GM20431 (cell line): ENCODE measurements around the gene TTLL12.
"Not testable (repeated sequence)": the region's sequence is repeated elsewhere in the genome, so short reads cannot be mapped to it uniquely, and the experiment has no call there.

Source experiments
- in situ Hi-C: fragments of 300-500 bp; cut with MseI, MboI; formaldehyde crosslinking; loops from one replicate; pipeline ENCODE4 v1.15.0; 2020; ENCODE audit warnings: low sequenced_read_pairs; ENCODE audit not compliant: unreplicated experiment

Gene TTLL12

DNA sequence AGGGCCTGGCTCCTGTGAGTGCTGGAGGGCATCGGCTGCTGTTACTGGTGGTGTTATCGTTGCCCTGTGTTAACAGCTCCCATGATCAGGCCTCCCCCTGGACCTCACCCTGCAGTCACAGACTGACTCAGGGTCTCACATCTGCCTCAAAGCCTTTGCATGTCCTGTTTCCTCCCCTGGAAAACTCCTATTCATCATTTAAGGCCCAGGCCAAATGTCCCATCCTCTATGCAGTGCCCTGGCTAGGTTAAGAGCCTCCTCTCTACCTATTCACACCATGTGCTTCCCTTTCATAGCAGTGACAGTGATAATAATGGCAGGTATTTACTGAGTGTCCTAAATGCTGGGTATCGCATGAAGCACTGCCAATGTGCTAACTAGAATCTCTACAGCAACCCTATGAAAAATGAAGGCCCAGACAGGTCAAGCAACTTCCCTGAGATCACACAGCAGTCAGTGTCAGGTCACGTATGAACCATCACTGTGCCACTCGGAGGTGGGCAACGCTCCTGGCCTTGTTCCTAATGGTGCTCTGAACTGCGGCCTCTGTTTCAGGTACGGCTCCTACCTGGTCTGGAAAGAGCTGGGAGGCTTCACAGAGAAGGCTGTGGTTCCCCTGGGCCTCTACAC is 26.3 kb downstream of the TTLL12 start:
- in situ Hi-C loops, result no loop called here

DNA sequence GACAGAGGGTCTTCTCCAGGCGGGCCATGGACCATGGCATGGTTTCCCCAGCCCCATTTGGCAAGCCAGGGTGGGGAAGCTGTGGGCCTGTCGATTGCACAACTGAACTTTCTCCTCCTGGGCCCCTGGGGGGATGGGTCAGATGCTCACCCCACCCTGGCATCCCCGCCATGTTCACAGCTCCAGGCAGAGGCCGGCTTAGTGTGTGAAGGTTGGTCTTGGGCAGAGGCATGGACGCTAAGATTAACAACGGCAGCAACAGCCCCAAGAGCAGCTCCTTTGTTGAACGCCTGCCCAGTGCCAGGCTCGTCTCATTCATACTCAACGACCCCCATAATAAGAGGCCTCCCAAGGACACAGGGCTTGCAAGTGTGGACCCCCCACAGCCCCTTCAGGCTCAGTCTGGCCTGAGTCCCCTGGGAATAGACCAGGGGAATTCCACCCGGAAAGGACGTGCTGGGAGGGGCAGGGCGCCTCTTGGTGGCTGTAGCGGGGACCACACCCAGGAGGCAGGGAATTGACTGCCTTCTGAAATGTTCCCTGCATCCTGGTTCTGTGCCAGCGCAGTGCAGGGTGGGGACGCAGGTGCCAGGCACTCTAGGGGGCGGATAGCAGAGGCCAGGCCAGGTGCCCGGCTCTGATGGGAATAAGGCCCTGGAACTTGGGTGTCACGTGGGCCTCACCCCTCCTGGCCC is 27.3 kb downstream of the TTLL12 start:
- in situ Hi-C loops, result no loop called here

DNA sequence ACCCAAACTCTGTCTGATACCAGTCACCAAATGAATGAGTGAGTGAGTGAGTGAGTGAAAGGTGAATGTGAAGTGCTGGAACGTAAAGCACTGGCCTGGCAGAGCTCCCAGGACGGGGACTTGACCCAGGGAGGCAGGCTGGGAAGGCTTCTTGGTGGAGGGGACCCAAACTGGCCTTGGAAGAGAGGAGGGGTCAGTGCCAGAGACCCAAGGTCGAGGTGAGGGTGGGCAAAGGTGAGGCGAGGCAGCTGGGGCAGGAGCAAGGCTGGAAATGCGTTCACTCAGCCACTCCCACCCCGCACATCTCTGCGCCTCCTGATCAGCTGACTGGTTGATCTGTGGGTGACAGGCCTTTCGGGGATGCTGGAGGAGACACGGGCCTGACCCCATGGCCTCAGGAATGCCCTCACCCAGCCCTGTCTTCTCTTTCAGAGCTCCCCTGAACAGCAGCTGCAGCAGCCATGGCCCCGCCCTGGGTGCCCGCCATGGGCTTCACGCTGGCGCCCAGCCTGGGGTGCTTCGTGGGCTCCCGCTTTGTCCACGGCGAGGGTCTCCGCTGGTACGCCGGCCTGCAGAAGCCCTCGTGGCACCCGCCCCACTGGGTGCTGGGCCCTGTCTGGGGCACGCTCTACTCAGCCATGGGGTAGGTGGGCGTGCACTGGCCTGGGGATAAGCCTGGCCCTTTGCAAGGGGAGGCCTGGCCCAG is 28.0 kb downstream of the TTLL12 start:
- in situ Hi-C loops, result no loop called here

DNA sequence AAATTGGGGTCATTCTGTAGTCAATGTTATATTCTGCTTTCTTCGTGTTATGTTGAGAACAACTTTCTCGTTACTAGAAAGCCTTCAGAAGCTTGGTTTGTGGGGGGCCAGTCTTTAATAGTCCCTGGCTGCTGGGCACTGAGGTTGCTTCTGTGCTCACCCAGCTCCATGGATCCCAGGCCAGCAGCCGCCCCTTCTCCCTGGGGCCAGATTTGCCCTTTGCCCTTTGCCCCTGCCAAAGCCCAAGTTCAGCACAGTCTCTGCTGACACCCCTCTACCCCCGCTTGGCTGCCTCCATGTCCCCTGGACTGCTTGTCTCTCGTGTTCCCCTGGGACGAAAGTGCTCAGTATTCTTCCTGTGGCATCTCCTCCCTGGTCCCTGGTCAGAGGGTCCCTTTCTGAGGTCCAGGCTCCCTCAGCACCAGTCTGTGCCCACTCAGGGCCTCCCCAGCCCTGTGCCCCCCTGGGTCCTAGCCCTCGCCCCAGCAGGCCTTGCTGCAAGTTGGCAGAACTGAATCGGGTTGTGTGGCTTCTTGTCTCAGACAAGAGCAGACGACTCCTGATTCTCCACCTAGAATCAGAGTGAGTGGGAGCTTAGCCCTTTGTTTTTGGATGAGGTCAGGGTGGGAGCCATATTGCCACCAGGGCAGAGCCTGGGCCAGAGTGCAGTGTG is 28.9 kb downstream of the TTLL12 start:
- in situ Hi-C loops, result no loop called here

DNA sequence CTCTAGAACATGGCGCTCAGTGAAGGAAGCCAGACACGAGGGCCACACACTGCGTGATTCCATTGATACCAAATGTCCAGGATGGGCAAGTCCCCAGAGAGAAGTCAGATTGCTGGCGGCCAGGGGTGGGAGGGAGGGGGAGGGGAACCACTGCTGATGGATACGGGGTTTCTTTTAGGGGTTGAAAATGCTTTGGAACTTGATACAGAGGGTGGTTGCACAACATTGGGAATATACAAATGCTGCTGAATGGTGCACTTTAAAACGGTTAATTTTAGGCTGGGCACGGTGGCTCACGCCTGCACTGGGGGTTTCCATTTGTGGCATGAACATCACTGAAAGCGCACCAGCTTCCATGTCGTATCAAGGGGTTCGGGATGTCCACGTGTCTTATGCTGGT is 30.5 kb downstream of the TTLL12 start:
- in situ Hi-C loops, result no loop called here

- in situ Hi-C loops, result no loop called here
Observed at GRCh38 chr22:43155789-43156188, 31.1 kb downstream of the TTLL12 start.

GRCh38 chr22:43154887-43155536 is 31.9 kb downstream of the TTLL12 start:
- in situ Hi-C loops, result no loop called here

- in situ Hi-C loops, result no loop called here
Observed at GRCh38 chr22:43153899-43154298, 33.0 kb downstream of the TTLL12 start.

- in situ Hi-C loops, result no loop called here
Observed at GRCh38 chr22:43152357-43153071, 34.4 kb downstream of the TTLL12 start.

GRCh38 chr22:43152003-43152356 is 35.0 kb downstream of the TTLL12 start:
- in situ Hi-C loops, result no loop called here

DNA sequence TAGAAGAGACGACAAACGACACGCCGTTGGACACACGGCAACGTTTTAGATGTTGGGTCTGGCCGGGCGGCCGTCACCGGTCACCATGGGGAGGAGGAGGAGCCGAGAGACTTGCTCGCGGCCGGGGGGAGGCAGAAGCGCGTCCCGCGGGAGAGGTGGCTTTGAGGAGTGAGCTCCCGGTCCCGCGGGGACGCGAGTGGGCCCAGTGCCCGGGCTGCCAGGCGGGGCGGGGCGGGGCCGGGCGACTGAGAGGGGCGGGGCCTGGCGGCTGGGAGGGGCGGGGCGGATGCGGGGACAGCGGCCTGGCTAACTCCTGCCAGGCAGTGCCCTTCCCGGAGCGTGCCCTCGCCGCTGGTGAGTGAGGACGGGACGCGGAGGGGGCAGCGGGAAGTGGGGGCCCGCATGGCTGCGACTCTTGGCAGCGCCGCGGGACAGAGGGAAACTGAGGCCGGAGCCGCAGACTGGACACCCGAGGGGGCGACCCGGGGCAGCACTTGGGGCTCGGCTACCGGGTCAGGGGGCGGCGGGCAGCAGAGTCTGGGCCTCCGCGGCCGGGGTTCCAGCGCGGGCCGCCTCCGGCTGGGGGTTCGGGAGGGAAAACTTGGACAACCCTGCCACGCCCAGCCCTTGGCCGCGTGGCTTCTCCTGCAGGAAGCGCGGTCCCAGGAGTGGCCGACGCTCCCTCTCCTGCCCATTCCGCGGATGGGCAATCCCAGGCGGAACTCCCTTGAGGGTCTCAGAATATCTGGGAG is 35.5 kb downstream of the TTLL12 start, which contains the start of gene TSPO:
Gene TSPO, plus strand, starts transcription at position 309 of the 752 bp plus-strand sequence. CDS start 7,680 bp downstream, outside the sequence.
- in situ Hi-C loops, result no loop called here

- in situ Hi-C loops, result no loop called here
Observed at GRCh38 chr22:43150731-43151206, 36.2 kb downstream of the TTLL12 start.

- in situ Hi-C loops, result no loop called here
Observed at GRCh38 chr22:43148581-43148980, 38.4 kb downstream of the TTLL12 start.

GRCh38 chr22:43147821-43148220 is 39.1 kb downstream of the TTLL12 start:
- in situ Hi-C loops, result no loop called here

DNA sequence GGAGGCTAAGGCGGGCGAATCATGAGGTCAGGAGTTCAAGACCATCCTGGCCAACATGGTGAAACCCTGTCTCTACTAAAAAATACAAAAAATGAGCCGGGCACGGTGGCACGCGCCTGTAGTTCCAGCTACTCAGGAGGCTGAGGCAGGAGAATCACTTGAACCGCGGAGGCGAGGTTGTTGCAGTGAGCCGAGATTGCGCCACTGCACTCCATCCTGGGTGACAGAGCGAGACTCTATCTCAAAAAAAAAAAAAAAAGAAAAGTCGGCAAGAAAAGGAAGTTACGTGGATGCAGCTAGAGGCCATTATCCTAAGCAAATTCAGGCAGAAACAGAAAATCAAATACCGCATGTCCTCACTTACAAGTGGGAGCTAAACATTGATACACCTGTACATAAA is 40.6 kb downstream of the TTLL12 start:
- in situ Hi-C loops, result not testable (repeated sequence)

DNA sequence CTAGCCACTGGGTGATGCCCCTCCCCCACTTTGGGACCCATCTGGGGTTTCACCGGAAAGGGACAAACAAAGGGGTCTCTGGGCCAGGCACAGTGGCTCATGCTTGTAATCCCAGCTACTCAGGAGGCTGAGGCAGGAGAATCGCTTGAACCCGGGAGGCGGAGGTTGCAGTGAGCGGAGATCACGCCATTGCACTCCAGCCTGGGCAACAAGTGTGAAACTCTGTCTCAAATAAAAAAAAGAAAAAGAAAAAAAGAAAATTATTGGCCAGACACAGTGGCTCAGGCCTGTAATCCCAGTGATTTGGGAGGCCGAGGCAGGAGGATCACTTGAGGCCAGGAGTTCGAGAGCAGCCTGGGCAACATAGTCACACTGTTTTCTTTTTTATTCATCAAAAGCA is 41.6 kb downstream of the TTLL12 start:
- in situ Hi-C loops, result not testable (repeated sequence)

GRCh38 chr22:43144949-43145348 is 42.0 kb downstream of the TTLL12 start:
- in situ Hi-C loops, result no loop called here

- in situ Hi-C loops, result no loop called here
Observed at GRCh38 chr22:43142880-43143562, 43.9 kb downstream of the TTLL12 start, which contains the start of gene MCAT. MCAT (minus strand) TSS chr22:43143398; CDS start chr22:43143348, 50 bp downstream.
